GM12878 (cell line): ENCODE data around the gene DCAF8. TPM values are rescaled to one million over a fixed set of nuclear protein-coding genes. Genes with fewer than 3 reads are reported as not detected.

Experiments
- CEBPB ChIP-seq, 2 experiments: fragments of 150-350 bp in 1 of 2; IDR thresholded peaks; 2 replicates each; pipeline ENCODE4 v1.6.1; 2012 to 2014; ENCODE audit warnings: low read depth in 2 of 2, low read length in 2 of 2, borderline replicate concordance in 1 of 2, inconsistent platforms in 1 of 2
- CREB1 ChIP-seq: IDR thresholded peaks from 2 replicates; pipeline ENCODE4 v1.6.1; 2012; ENCODE audit warnings: low read depth, mild to moderate bottlenecking, inconsistent platforms
- JUND ChIP-seq: IDR thresholded peaks from 2 replicates; pipeline ENCODE4 v1.6.1; 2012; ENCODE audit warnings: low read depth, mild to moderate bottlenecking, low read length, improper control_type of control experiment, moderate library complexity
- NR2F1 ChIP-seq: fragments of 450-650 bp; conservative IDR thresholded peaks from 2 replicates; pipeline ENCODE4 v1.6.1; 2017; ENCODE audit warnings: mild to moderate bottlenecking
- SIN3A ChIP-seq: IDR thresholded peaks from 2 replicates; pipeline ENCODE4 v1.6.1; 2012; ENCODE audit warnings: low read depth, low read length, improper control_type of control experiment
- YBX1 ChIP-seq: fragments of 450-650 bp; IDR thresholded peaks from 2 replicates; pipeline ENCODE4 v1.6.1; 2016; ENCODE audit warnings: antibody characterized with exemption
- polyA plus RNA-seq, 11 experiments: library from polyadenylated mRNA; depleted of rRNA in 4 of 11; unstranded in 6 of 11; stranded (reverse) in 5 of 11; fragments of >200 nt; fragmentation: Nextera tagmentation in 4 of 11; fragmentation: Illumina TruSeq in 1 of 11; extraction: Ambion mirVana in 4 of 11; extraction: Trizol in 1 of 11; gene quantifications; 1 replicate in 1 of 11; 2 replicates in 10 of 11; pipeline versions ENCODE4 v1.2.1 to v1.2.3, GENCODE V29; 2011 to 2016; ENCODE audit warnings: inconsistent platforms in 2 of 11, missing spikeins in 2 of 11, low read depth in 1 of 11
- total RNA-seq, 4 experiments: library from RNA; depleted of rRNA in 3 of 4; stranded (reverse); fragments of >200 nt in 3 of 4; fragmentation: Illumina TruSeq in 1 of 4; extraction: Trizol in 1 of 4; gene quantifications; 2 replicates each; pipeline versions ENCODE4 v1.2.1 to v1.2.3, GENCODE V29; 2013 to 2021
- TF ChIP-seq, protein P1 (sequence below): fragments of 450-650 bp; IDR thresholded peaks from 2 replicates; pipeline ENCODE4 v1.6.1; 2017; ENCODE audit warnings: mild to moderate bottlenecking, moderate library complexity

DCAF8 gene
- total and polyA plus RNA-seq, 10 of the 15 experiments (the other 5 are each of a cell fraction or from before 2014, with no cell fraction given): 10.4 to 152 (median 84.6) TPM

DNA sequence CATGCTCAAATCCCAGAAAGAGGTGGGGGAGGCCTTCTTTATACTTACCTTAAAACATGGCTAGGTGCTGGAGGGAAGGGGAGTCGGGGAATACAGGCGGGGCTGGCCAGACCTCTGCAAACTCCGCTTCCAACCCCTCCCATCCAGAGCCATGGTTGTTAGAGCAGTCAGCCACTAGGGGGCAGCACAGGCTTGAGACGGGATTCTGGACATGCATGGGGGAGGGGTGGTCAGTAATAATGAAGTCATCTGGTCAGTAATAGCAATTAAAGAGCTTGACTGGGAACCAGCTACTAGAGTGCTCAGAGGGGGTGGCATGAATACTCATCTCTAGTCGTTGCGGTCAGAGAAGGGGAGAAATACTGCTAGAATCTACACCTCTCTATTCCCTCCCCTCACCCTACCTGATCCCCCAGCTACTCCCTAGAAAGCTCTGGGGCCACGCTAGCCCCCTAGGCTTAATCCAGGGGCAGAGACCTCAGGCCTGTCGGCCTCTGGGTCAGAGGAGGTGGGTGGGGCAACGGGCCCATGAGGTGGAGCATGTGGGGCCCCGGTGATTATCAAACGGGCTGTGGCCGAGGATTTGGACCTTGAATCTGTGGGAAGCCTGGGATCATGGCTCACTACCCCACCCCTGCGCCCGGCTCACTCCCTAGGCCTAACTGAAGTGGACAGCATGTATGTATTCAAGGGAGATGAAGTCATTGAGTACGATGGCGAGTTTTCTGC, 69.1 kb downstream of the DCAF8 start (continued):
- TF ChIP-seq SIN3A (no peak), CREB1 (no peak), JUND (peak; percentile 66; the same call in 1 of the 2 replicates), NR2F1 (peak; percentile 51; the same call in 1 of the 2 replicates), YBX1 (no peak), CEBPB (IDR thresholded peaks at IDR 0.05; ENCODE audit: borderline replicate concordance in 1 of 2, low read depth in 2 of 2, low read length in 2 of 2) (no peak)
- TF ChIP-seq, protein P1, sequence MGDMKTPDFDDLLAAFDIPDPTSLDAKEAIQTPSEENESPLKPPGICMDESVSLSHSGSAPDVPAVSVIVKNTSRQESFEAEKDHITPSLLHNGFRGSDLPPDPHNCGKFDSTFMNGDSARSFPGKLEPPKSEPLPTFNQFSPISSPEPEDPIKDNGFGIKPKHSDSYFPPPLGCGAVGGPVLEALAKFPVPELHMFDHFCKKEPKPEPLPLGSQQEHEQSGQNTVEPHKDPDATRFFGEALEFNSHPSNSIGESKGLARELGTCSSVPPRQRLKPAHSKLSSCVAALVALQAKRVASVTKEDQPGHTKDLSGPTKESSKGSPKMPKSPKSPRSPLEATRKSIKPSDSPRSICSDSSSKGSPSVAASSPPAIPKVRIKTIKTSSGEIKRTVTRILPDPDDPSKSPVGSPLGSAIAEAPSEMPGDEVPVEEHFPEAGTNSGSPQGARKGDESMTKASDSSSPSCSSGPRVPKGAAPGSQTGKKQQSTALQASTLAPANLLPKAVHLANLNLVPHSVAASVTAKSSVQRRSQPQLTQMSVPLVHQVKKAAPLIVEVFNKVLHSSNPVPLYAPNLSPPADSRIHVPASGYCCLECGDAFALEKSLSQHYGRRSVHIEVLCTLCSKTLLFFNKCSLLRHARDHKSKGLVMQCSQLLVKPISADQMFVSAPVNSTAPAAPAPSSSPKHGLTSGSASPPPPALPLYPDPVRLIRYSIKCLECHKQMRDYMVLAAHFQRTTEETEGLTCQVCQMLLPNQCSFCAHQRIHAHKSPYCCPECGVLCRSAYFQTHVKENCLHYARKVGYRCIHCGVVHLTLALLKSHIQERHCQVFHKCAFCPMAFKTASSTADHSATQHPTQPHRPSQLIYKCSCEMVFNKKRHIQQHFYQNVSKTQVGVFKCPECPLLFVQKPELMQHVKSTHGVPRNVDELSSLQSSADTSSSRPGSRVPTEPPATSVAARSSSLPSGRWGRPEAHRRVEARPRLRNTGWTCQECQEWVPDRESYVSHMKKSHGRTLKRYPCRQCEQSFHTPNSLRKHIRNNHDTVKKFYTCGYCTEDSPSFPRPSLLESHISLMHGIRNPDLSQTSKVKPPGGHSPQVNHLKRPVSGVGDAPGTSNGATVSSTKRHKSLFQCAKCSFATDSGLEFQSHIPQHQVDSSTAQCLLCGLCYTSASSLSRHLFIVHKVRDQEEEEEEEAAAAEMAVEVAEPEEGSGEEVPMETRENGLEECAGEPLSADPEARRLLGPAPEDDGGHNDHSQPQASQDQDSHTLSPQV: peak; percentile 57; the same call in 1 of the 2 replicates
